ENCODE results near the gene TUBA8. TPM values are rescaled to one million over a fixed set of nuclear protein-coding genes. Genes with fewer than 3 reads are reported as not detected.

TUBA8 gene
- total and polyA plus RNA-seq, 2 donors (not counting 3 experiments of a cell fraction or from before 2014, with no cell fraction given) = 6.9 to 8.9 TPM

DNA sequence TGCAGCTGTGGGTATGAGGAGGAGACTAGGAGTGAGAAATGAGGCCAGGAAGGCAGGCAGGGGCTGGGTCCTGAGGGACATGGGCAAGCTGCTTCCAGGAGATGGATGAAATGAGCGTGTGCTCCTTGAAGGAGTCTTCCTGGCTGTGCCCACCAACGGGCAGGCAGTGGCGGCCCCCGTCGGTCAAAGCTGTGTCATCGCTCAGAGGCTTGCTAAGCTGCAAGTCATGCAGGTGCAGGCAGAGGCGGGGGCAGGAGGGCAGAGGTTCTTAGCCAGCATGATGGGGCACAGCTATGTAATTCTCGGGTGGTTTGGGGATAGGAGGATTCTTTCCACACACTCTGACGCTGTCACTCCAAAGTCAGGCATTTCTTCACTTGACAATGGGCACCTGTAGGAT, 45.4 kb upstream of the TUBA8 start:
- H3K79me2 ChIP-seq (ENCODE audit: control insufficient read depth, insufficient read depth, low read length) = no peaks in the 10 kb centered on the region
- H3K4me2 ChIP-seq (ENCODE audit: insufficient read depth, low read length) = no peak overlapping the region
- no peaks in the 10 kb centered on the region for H3K9me1 ChIP-seq (replicated peaks; ENCODE audit: control insufficient read depth, extremely low read depth, insufficient read depth, low read length)
- POLR2A ChIA-PET = no interaction called here
- peaks cover 20 to 29% of the 10 kb centered on the region in 2 experiments for H3K27me3 ChIP-seq (ENCODE audit: control insufficient read depth in 2 of 2, insufficient read depth in 2 of 2, low read length in 2 of 2)
- no peak overlapping the region for H3K4me3 ChIP-seq (replicated peaks in 1 of 3; ENCODE audit: insufficient read depth in 1 of 3, low read depth in 1 of 3, low read length in 3 of 3)
- H3K27ac ChIP-seq (ENCODE audit: insufficient read depth, low read depth, low read length) = no peak overlapping the region
- BruUV-seq (replicated peaks) = no TSS peak
- no peaks in the 10 kb centered on the region for H4K20me1 ChIP-seq (replicated peaks; ENCODE audit: control insufficient read depth, extremely low read depth, insufficient read depth, low read length)
- H3K9ac ChIP-seq (replicated peaks; ENCODE audit: extremely low read depth, insufficient read depth, low read length) = no peak overlapping the region
- H2AFZ ChIP-seq (ENCODE audit: low read depth, low read length) = no peak overlapping the region
- no peaks in the 10 kb centered on the region for H3K4me1 ChIP-seq (ENCODE audit: control insufficient read depth, extremely low read depth, insufficient read depth, low read length)
- dilution Hi-C loops (cut with MboI; ENCODE audit: extremely low pct_ligation_motif_present, low sequenced_read_pairs) = no loop called here
- H3K9me3 ChIP-seq (replicated peaks; ENCODE audit: control insufficient read depth, insufficient read depth, low read length) = no peaks in the 10 kb centered on the region
- no peak for DNase-seq (ENCODE audit: low read depth, low spot score)
- H3K36me3 ChIP-seq (ENCODE audit: control insufficient read depth in 2 of 2, extremely low read depth in 1 of 2, insufficient read depth in 2 of 2, low read length in 2 of 2) = no peaks in the 10 kb centered on the region
- FAIRE-seq = no peak
- intact Hi-C loops (cut with micrococcal nuclease) = no loop called here
- TF ChIP-seq, protein P1, sequence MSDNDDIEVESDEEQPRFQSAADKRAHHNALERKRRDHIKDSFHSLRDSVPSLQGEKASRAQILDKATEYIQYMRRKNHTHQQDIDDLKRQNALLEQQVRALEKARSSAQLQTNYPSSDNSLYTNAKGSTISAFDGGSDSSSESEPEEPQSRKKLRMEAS (IDR thresholded peaks at IDR 0.05; ENCODE audit: insufficient read depth, insufficient read length) = no peak
- TF ChIP-seq JUN (IDR thresholded peaks at IDR 0.05; ENCODE audit: borderline replicate concordance, insufficient read depth, insufficient read length, low read depth) (no peak), POLR2A (IDR thresholded peaks at IDR 0.05; ENCODE audit: low read depth, low read length) (no peak), GATA2 (IDR thresholded peaks at IDR 0.05; ENCODE audit: insufficient read depth, insufficient read length, low read depth, low read length) (no peak), MYC (IDR thresholded peaks at IDR 0.05; ENCODE audit: low read depth, low read length) (no peak), FOS (IDR thresholded peaks at IDR 0.05; ENCODE audit: borderline replicate concordance, insufficient read depth, low read length) (no peak), EZH2 (IDR thresholded peaks at IDR 0.05; ENCODE audit: borderline replicate concordance, low read depth, low read length, severe bottlenecking) (no peak), POLR2AphosphoS5 (IDR thresholded peaks at IDR 0.05; ENCODE audit: insufficient read depth, low read depth, low read length) (no peak)
- TF ChIP-seq, protein P2, sequence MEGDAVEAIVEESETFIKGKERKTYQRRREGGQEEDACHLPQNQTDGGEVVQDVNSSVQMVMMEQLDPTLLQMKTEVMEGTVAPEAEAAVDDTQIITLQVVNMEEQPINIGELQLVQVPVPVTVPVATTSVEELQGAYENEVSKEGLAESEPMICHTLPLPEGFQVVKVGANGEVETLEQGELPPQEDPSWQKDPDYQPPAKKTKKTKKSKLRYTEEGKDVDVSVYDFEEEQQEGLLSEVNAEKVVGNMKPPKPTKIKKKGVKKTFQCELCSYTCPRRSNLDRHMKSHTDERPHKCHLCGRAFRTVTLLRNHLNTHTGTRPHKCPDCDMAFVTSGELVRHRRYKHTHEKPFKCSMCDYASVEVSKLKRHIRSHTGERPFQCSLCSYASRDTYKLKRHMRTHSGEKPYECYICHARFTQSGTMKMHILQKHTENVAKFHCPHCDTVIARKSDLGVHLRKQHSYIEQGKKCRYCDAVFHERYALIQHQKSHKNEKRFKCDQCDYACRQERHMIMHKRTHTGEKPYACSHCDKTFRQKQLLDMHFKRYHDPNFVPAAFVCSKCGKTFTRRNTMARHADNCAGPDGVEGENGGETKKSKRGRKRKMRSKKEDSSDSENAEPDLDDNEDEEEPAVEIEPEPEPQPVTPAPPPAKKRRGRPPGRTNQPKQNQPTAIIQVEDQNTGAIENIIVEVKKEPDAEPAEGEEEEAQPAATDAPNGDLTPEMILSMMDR (IDR thresholded peaks at IDR 0.05; ENCODE audit: extremely low read depth in 1 of 2, insufficient read depth in 1 of 2, low read depth in 1 of 2, low read length in 2 of 2) = no peak
- CTCF ChIA-PET = interaction anchor here (0.6 to 2.1 kb wide), 5 partner anchors 11 to 235 kb away, joined by 3 to 13 read pairs (median 3); partner anchors contain the start of gene PEX26
